GM21528 (cell line): ENCODE measurements around the gene SSX2IP.
"Not testable (repeated sequence)": the region's sequence is repeated elsewhere in the genome, so short reads cannot be mapped to it uniquely, and the experiment has no call there.

Experiments used
- ATAC-seq: cut with Tn5 transposase; IDR thresholded peaks from one replicate; pipeline ENCODE4 v1.9.1; 2021; ENCODE audit warnings: mild to moderate bottlenecking, moderate library complexity; ENCODE audit not compliant: unreplicated experiment, low FRiP score

Gene SSX2IP

GRCh38 chr1:84682047-84682446, 8.2 kb downstream of the SSX2IP start:
- no peak for ATAC-seq

DNA sequence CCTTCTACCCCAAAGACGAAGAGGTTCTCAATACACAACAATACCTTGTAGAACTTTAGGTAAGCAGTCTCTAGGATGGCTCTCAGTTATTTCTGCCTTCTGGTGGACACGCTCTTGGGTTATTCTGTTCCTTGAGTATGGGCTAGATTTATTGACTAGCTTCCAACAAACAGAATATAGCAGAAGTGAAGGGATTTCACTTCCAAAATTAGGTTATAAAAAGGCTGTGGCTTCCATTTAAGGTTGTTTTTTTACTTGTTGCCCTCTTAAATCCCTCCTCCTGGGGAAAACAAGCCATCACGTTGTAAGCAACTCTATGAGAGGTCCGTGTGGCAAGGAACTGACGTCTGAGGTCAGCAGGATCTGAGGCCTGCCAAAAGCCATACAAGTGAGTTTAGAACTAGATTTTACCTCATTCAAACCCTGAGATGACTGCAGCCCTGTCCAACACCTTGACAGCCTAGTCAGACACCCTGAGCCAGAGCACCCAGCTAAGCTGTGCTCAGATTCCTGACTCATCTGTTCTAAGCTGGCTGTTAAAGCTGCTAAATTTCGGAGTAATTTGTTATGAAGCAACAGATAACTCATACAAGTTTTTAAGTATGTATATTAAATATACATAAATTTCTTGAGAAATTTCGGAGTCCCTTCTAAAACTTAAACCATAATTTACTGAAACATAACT, 12.7 kb downstream of the SSX2IP start:
- no peak for ATAC-seq

DNA sequence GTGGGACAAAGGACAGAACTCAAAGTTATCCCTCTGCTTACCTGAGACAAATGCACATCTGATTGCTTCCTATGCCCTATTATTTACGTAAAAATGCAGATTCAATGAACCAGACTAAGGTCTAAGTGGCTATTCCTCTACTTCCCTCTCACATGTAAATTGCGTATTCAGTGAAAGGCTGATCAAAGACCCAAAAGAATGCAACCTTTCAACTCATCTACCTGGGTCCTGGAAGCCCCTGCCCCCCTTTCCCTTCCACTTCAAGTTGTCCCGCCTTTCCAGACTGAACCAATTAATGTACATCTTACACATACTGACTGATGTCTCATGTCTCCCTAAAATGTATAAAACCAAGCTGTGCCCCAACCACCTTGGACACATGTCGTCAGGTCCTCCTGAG, 14.6 kb downstream of the SSX2IP start:
- no peak for ATAC-seq

GRCh38 chr1:84675106-84675505, 15.2 kb downstream of the SSX2IP start:
- no peak for ATAC-seq

GRCh38 chr1:84674705-84675104, 15.6 kb downstream of the SSX2IP start:
- no peak for ATAC-seq

- no peak for ATAC-seq
Observed at GRCh38 chr1:84674021-84674420, 16.2 kb downstream of the SSX2IP start.

GRCh38 chr1:84672080-84672854, 18.0 kb downstream of the SSX2IP start:
- no peak for ATAC-seq

DNA sequence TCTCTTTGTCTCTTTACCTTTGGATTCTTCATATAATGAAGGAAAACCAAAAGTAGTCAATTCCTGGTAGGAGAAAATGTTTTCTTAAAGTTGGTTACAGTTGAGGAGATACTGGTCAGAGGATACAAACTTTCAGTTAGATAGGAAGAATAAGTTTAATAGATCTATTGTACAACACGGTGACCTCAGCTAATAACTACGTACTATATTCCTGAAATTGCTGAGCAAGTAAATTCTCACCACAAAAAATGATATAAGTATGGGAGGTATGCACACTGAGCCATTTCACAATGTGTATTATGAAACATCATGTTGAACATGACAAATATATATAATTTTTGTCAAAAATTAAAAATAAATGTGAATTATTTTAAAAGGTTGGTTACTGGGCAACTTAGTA, 20.4 kb downstream of the SSX2IP start:
- ATAC-seq: no peak

GRCh38 chr1:84668185-84668584, 22.1 kb downstream of the SSX2IP start:
- ATAC-seq: no peak

GRCh38 chr1:84665703-84666317, 24.5 kb downstream of the SSX2IP start:
- no peak for ATAC-seq

DNA sequence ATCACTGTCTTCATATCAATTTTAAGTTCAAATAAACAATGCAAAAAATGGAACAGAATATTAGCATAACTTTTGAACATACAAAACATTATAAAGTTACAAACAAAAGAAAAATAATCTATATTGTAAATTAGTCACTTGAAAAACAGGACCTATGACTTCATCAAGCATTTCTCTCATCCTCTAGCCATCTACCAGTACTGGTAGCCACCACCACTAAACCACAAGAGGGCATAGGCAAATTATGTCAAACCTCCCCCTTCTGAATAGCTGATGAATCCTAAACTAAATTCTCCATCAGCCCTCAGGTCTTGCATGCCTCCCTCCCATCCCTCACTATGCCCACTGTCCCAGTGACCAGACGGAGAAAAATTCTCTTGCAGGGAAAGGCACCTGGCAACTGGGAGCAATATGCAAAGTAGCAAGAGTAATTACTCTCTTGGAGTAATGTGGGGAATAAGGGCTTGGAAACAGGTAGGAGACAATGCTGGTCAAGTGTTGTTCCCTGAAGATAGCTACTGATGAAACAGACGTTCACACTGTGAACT, 37.1 kb downstream of the SSX2IP start:
- ATAC-seq: no peak

DNA sequence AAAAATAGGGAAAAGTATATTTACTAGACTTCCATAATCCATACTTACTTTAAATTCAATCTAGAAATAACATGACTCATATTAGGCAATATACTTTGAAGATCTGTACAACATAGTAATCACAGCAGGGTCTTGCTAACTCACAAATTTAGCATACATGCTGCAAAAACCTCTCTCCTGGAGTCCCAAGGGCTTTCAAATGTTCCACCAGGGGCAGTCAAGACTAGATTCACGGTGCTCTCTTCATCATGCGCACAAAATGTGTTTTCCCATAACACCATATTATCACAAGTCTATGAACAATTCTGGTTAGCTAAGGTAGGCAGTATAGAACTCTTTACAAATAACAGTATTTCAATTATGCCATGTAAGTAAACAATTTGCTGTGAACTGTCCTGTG, 45.8 kb downstream of the SSX2IP start:
- no peak for ATAC-seq

DNA sequence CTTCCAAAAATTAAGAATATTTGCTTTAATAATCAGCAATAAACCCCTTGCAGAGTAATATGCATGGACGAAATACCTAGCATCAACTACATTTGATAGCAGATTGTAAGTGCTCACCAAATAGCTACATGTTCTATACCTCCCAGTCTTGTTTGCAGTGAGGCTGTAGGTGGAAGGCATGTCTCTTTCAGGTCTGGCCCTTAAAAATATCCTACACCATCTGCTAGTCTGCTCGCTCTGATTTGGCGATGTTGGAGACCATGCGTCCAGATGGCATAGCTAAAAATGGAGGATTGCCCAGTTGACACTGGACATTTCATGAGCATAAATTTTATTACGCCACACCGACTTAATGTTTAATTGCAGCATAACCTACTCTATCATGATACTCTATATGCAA, 47.1 kb downstream of the SSX2IP start:
- no peak for ATAC-seq

DNA sequence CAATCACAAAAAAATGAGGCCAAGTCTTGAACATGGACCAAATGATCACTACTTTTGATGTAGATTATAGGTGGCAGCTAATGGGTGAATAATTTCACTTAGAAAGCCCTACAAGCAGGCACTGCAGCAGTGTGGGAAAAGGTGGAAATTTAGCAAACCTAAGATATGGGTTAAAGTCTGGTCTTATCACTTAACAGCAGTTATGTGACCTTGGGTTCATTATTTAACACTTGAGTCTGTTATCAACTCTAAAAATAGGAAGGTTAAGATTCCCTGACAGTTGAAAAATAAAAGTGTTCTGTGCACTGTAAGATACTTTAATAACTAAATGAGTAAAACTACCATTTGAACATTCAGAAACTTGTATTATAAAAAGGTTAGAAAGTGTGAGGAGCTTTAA, 47.5 kb downstream of the SSX2IP start:
- no peak for ATAC-seq

GRCh38 chr1:84639731-84640130, 50.5 kb downstream of the SSX2IP start:
- not testable (repeated sequence) for ATAC-seq

DNA sequence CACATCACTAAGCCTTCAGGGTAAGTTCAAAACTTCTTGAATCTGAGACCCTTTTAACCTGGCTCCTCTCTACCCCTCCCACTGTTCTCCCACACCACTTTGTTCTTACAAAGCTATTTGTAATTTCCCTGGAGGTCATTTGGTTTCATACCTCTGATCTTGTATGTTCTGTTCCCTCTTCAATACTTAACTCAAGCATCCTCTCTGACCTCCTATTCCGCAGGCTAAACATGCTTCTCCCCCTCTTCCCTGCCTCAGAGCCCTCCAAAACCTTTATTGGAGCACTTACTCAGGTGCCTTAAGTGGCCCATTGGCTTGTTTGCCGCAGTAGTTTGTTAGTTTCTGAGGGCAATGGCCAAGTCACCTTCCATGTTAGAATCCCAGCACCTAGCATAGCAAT, 54.8 kb downstream of the SSX2IP start:
- ATAC-seq: no peak

DNA sequence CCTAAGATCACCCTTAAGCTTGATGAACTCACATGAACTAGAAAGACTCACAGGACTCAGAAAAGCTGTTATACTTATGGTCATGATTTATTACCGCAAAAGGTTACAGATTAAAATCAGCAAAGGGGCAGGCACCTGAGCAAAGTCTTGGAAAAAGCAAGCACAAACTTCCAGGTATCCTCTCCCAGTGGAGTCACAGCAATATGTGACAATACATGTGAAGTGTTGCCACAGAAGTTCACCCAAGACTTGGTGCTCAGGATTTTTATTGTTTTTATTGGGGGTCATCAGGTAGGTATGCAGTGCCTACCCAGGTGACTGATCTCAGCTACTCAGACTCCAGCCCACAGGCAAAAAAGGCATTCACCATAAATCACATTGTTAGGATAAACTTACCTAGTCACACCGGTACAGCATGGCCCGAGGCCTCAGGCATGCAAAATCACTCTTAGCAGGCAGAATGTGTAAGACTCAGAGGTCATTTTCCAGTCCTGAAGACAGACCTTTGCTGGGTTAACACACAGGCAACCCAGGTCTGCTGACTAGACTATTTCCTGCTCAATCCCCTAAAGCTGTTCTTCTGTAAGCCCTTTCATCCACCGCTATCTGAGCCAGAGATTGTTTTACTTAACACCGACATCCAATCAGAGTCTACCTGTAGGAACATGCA, 55.6 kb downstream of the SSX2IP start:
- ATAC-seq: no peak

DNA sequence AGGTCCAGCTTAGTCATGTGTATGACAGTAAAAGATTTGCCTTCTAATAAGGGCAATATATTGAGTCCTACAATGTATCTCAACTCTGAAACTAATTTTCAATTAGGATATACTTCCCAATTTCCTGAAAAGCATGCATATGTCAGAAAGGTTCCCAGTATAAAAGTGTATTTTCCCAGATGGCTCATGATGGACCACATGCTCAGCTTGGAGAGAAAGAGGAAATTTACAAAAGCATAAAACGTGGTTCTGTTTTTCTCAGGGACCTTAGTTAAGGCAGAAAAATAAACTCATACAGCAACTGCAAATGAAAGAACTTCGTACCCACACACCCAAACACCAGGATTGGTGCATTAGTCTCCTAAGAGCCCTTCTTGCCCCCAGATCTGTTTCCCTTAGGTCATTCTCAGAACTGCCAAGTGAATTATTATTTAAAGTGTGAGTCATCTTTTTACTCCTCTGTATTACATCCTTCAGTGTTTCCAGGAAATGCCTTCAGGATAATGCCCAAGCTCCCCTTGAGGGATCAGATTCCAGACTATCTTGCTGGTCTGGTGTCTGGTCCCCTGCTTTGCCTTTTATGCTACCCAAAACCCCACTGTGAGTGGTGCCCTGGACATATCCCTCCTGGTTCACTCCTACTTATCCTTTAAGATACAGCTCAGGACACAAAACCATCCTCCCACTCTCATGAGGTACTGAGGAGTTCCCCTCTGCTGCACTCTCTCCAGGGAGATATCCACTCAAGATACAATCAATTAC, 57.4 kb downstream of the SSX2IP start:
- no peak for ATAC-seq

DNA sequence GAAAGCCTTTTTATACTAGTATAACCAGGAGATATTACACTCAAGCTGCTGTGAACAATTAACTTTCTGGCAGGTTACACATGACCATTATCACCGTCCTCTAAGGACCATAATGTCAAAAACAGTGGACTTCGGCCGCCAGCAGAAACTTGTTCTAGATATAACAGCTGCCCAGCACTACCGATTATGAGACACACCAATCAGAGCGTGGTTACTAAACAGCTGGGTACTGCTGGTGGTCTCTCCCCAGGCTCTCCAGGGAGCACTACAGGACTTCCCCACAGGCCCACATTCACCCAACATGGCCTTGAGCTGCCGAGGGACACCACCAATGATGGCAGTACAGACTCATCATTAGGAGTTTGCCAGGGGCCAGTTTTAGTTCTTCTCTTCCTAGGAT, 58.1 kb downstream of the SSX2IP start:
- no peak for ATAC-seq

DNA sequence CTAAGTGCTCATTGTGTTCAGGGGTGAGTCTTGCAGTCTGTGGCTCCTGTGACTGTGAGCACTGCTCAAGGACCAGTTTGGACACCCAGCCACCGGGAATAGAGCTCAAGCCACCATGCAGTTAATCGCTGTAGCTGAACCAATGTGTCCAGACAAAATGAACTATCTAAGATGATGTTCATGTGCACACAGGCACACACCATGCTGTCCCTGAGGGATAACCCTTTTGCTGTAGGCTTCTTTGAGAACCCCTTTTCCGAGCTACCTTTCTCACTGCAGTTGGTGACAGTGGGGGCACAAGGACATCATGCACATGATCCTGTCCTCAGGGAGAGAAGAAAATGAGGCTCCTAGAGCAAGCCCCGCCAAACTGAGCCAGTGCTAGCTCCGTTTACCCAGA, 65.4 kb downstream of the SSX2IP start:
- ATAC-seq: no peak
